ENCODE measurements around the gene AMIGO1.

DNA sequence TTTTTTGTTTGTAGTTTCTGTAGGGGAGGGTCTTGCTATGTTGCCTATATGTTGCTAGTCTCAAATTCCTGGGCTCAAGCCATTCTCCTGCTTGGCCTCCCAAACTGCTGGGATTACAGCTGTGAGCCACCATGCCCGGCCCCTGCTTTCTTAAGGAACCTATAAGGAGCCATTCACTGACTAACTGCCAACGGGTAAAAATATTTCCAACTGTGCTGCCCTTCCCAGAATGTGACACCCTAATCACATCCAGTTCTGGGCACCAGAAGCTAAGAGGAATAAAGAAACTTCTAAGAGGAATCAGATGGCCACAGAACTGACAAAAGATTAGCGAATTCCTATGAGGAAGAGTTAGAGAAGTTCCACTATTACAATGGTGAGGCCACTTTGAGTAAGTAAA, 36.7 kb downstream of the AMIGO1 start:
- TF ChIP-seq, protein P1, sequence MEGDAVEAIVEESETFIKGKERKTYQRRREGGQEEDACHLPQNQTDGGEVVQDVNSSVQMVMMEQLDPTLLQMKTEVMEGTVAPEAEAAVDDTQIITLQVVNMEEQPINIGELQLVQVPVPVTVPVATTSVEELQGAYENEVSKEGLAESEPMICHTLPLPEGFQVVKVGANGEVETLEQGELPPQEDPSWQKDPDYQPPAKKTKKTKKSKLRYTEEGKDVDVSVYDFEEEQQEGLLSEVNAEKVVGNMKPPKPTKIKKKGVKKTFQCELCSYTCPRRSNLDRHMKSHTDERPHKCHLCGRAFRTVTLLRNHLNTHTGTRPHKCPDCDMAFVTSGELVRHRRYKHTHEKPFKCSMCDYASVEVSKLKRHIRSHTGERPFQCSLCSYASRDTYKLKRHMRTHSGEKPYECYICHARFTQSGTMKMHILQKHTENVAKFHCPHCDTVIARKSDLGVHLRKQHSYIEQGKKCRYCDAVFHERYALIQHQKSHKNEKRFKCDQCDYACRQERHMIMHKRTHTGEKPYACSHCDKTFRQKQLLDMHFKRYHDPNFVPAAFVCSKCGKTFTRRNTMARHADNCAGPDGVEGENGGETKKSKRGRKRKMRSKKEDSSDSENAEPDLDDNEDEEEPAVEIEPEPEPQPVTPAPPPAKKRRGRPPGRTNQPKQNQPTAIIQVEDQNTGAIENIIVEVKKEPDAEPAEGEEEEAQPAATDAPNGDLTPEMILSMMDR (IDR thresholded peaks at IDR 0.05; ENCODE audit: low read depth, low read length, poor library complexity, severe bottlenecking): no peak
- no peak for TF ChIP-seq EZH2phosphoT487 (IDR thresholded peaks at IDR 0.05; ENCODE audit: borderline replicate concordance, low read length)

Measured in DOHH2 (cell line).